ENCODE data around the gene TRPM3. TPM values are rescaled to one million over a fixed set of nuclear protein-coding genes. Genes with fewer than 3 reads are reported as not detected.

TRPM3 gene
- 1 to 10 TPM in 6 of 8 experiments, under 1 TPM in 2; 0.09 to 2.3 (median 1.4) TPM for total RNA-seq

DNA sequence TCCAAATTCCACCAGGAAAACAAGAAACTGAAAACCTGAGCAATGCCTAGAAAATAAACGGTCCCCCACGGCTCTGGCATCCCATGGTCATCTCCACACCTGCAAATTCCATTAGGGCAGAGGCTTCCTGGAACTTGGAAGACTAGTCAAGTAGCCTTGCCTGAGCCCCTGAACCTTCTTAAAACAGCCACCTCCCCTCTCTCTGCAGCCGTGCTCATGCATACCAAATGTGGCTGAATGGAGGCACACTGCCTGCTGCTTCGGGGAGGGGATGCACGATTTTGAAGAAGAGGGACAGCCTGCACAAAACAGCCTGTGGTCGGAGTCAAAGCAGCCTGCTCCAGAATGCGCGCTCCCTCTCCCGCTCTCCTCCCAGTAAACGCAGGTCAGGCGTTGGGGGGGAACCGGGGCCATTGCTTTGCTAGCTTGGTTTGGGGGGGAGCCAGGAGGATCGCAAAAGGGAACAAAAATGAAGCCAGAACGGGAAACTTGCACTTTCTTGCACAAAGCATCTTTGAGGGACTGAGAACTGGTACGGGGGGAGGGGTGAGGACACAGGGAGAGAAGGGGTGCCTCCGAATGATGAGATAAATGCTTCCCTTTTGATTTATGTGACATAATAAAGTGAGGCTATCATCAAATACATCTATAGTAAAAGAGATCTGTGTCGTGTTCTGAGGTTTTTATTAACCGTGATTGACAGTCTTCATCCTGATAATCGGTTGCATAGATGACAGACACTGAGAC, at the start of gene TRPM3:
Gene TRPM3, minus strand, starts transcription at position 347 of the 747 bp plus-strand sequence. Its CDS starts 267 bp downstream, at position 80.
- H3K4me1 ChIP-seq (replicated peaks in 1 of 2), result peaks cover 0 to 18% of the 10 kb centered on the region in 2 donors
- H3K4me3 ChIP-seq, result peak within 1 kb of the TSS; percentile 10 to 28 (median 22)
- in situ Hi-C loops (cut with MboI; ENCODE audit: low pct_unique_long_range_greater_than_20kb in 2 of 9, low sequenced_read_pairs in 9 of 9, unreplicated experiment in 9 of 9), result no loop called here
- 0 to 18% (median 12%) methylated on average over 1 to 8 of the region's 19 CpGs; no CpG with 5 or more reads in 2 of the 10 experiments for WGBS, 10 experiments
- H3K27ac ChIP-seq, result no peak within 1 kb of the TSS
- ATAC-seq (replicated peaks in 6 of 8), result peak in 5 of 8 experiments; percentile 42 to 62 (median 44)

DNA sequence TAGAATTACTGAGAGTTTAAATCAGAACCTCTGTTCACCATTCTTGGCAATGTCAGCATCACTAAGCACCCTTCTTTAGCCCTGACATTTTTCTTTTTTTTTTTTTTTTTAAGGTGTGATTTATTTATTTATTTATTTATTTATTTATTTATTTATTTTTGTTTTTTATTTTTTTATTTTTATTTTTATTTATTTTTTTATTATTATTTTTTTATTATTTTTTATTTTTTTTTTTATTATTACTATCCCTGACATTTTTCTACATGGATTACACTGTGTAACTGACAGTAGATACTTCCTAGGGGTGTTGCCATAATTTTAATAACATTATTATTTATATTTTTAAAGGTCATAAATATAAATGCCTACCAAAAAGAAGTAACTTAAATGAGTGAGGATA, 47.0 kb upstream of the TRPM3 start:
- ATAC-seq (replicated peaks in 6 of 8), result no peak
- peaks cover 0 to 4% of the 10 kb centered on the region in 2 donors for H3K4me1 ChIP-seq (replicated peaks in 1 of 2)
- no peak overlapping the region for H3K27ac ChIP-seq
- in situ Hi-C loops (cut with MboI; ENCODE audit: low pct_unique_long_range_greater_than_20kb in 2 of 9, low sequenced_read_pairs in 9 of 9, unreplicated experiment in 9 of 9), result no loop called here
- H3K4me3 ChIP-seq, result no peak overlapping the region

DNA sequence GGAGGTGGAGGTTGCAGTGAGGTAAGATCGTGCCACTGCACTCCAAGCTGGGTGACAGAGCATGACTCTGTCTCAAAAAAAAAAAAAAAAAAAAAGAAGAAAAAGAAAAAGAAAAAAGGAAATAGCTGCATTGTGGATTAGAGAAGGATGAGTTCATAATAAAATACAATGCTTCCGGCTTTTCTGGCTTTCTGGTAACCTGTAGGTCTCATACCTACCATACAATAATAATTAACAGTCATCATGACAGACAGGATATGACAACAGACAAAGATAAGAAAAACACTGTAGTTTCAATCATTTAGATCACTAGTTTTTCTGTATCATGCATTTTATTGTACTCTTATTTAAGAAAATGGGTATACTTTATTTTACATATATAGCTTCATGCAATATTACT, 40.7 kb upstream of the TRPM3 start:
- Histone ChIP-seq H3K4me3 (no peak overlapping the region), H3K27ac (no peak overlapping the region), H3K4me1 (replicated peaks in 1 of 2) (no peaks in the 10 kb centered on the region)
- ATAC-seq (replicated peaks in 6 of 8), result no peak
- WGBS, 10 experiments, result 0 to 100% (median 78%) methylated on average over 1 to 2 of the region's 2 CpGs; no CpG with 5 or more reads in 1 of the 10 experiments
- in situ Hi-C loops (cut with MboI; ENCODE audit: low pct_unique_long_range_greater_than_20kb in 2 of 9, low sequenced_read_pairs in 9 of 9, unreplicated experiment in 9 of 9), result no loop called here

DNA sequence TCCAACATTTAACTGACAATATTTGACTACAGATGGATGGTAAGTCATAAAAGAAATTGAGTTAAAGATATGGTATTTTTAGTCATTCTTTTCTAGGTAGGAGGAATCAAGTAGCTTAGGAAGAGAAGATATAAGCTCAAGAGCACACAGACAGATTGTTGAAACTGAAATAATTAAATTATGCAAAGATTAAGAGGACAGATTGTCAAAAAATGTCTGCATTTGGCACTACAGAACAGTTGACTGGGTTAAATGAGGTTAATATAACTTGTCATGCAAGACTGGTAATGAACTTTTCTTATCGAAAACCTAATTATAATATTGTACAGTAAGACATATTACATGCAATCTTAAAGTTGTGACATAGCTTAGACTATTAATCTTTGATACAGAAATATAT, 36.3 kb upstream of the TRPM3 start:
- 0 to 90% (median 37%) methylated on average over 1 of the region's 1 CpG; no CpG with 5 or more reads in 4 of the 10 experiments for WGBS, 10 experiments
- Histone ChIP-seq H3K4me1 (replicated peaks in 1 of 2) (no peaks in the 10 kb centered on the region), H3K4me3 (no peak overlapping the region), H3K27ac (no peak overlapping the region)
- ATAC-seq (replicated peaks in 6 of 8), result no peak
- in situ Hi-C loops (cut with MboI; ENCODE audit: low pct_unique_long_range_greater_than_20kb in 2 of 9, low sequenced_read_pairs in 9 of 9, unreplicated experiment in 9 of 9), result no loop called here

- H3K27ac ChIP-seq, result no peak overlapping the region
- peaks cover 0 to 6% of the 10 kb centered on the region in 2 donors for H3K4me1 ChIP-seq (replicated peaks in 1 of 2)
- ATAC-seq (replicated peaks in 6 of 8), result no peak
- in situ Hi-C loops (cut with MboI; ENCODE audit: low pct_unique_long_range_greater_than_20kb in 2 of 9, low sequenced_read_pairs in 9 of 9, unreplicated experiment in 9 of 9), result no loop called here
- no peak overlapping the region for H3K4me3 ChIP-seq
- WGBS, 10 experiments, result 20 to 67% (median 58%) methylated on average over 1 to 2 of the region's 2 CpGs; no CpG with 5 or more reads in 2 of the 10 experiments
Observed at GRCh38 chr9:71147368-71147767, 25.9 kb upstream of the TRPM3 start.

DNA sequence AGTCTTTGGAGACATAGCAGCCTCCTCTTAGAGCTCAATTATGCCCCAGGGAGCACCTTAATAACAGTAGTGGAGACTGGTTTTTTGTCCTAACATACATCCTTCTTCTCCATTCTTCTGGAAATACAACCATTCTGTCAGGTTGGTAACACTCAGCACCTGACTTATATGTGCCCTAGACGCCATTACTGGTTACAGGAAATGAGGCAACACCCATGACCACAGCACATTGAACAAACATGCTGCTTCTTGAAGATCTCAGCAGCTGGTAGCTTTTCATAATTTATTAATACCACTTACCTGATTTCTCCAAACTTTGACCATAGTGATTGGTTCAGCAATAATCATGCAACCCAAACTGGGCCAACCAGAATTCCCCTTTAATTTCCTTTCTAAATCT, 25.1 kb upstream of the TRPM3 start:
- ATAC-seq (replicated peaks in 6 of 8), result no peak
- Histone ChIP-seq H3K4me3 (no peak overlapping the region), H3K4me1 (replicated peaks in 1 of 2) (peaks cover 0 to 6% of the 10 kb centered on the region in 2 donors), H3K27ac (no peak overlapping the region)
- WGBS, 10 experiments, result 0 to 89% (median 70%) methylated on average over 1 of the region's 1 CpG; no CpG with 5 or more reads in 4 of the 10 experiments
- in situ Hi-C loops (cut with MboI; ENCODE audit: low pct_unique_long_range_greater_than_20kb in 2 of 9, low sequenced_read_pairs in 9 of 9, unreplicated experiment in 9 of 9), result no loop called here

GRCh38 chr9:71145179-71145578, 23.8 kb upstream of the TRPM3 start:
- in situ Hi-C loops (cut with MboI; ENCODE audit: low pct_unique_long_range_greater_than_20kb in 2 of 9, low sequenced_read_pairs in 9 of 9, unreplicated experiment in 9 of 9), result no loop called here
- Histone ChIP-seq H3K27ac (no peak overlapping the region), H3K4me3 (no peak overlapping the region), H3K4me1 (replicated peaks in 1 of 2) (peaks cover 0 to 6% of the 10 kb centered on the region in 2 donors)
- no peak for ATAC-seq (replicated peaks in 6 of 8)
- 0 to 100% (median 60%) methylated on average over 1 of the region's 1 CpG; no CpG with 5 or more reads in 5 of the 10 experiments for WGBS, 10 experiments

- peaks cover 0 to 6% of the 10 kb centered on the region in 2 donors for H3K4me1 ChIP-seq (replicated peaks in 1 of 2)
- no peak overlapping the region for H3K4me3 ChIP-seq
- WGBS, 10 experiments, result 0 to 100% (median 78%) methylated on average over 1 to 2 of the region's 2 CpGs; no CpG with 5 or more reads in 1 of the 10 experiments
- in situ Hi-C loops (cut with MboI; ENCODE audit: low pct_unique_long_range_greater_than_20kb in 2 of 9, low sequenced_read_pairs in 9 of 9, unreplicated experiment in 9 of 9), result no loop called here
- ATAC-seq (replicated peaks in 6 of 8), result no peak
- H3K27ac ChIP-seq, result no peak overlapping the region
Observed at GRCh38 chr9:71144495-71144894, 23.1 kb upstream of the TRPM3 start.

- H3K27ac ChIP-seq, result no peak overlapping the region
- in situ Hi-C loops (cut with MboI; ENCODE audit: low pct_unique_long_range_greater_than_20kb in 2 of 9, low sequenced_read_pairs in 9 of 9, unreplicated experiment in 9 of 9), result no loop called here
- no peaks in the 10 kb centered on the region for H3K4me1 ChIP-seq (replicated peaks in 1 of 2)
- H3K4me3 ChIP-seq, result no peak overlapping the region
- 35 to 100% (median 81%) methylated on average over 1 to 6 of the region's 6 CpGs for WGBS, 10 experiments
- ATAC-seq (replicated peaks in 6 of 8), result no peak
Observed at GRCh38 chr9:71136696-71137095, 15.3 kb upstream of the TRPM3 start.

DNA sequence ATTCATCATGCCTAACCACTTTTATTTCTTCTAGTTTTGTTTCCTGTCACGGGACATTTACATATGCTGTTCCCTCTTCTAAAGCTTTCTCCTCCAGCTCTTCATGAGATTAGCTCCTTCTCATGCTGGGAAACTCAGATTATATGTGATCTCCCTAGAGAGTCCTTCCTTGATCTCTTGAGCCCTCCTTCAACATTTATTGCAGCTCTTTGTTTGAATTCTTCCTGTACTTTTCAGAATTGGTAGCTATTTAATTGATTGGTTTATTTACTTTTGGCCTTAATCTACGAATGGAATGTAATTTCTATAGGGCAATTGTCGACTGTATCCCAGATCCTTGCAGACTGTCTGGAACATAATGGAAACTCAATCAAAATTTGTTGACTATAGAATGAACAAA, 9.7 kb upstream of the TRPM3 start:
- Histone ChIP-seq H3K27ac (no peak overlapping the region), H3K4me3 (no peak overlapping the region), H3K4me1 (replicated peaks in 1 of 2) (no peaks in the 10 kb centered on the region)
- no peak for ATAC-seq (replicated peaks in 6 of 8)
- in situ Hi-C loops (cut with MboI; ENCODE audit: low pct_unique_long_range_greater_than_20kb in 2 of 9, low sequenced_read_pairs in 9 of 9, unreplicated experiment in 9 of 9), result no loop called here
- WGBS, 10 experiments, result 0 to 75% (median 54%) methylated on average over 1 to 3 of the region's 3 CpGs; no CpG with 5 or more reads in 1 of the 10 experiments

DNA sequence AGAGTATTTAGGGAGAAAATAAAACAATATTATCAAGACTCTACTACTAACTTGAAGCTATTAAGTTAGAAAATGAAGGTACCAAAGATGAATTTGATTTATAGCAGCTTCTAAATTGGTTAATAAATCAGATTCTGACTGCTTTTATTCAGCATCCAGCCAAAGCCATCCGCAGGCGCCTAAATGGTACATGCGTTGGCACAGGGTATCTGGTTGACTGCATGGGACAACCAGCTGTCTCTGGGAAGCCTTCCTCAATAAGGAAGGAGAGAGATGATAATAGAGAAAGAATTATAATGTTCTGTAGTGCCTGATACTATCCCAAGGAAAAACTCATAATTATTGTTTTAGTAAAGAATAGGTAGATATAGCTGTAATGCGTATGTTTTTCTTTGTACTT, 9.1 kb upstream of the TRPM3 start:
- 81 to 100% (median 94%) methylated on average over 1 to 4 of the region's 4 CpGs; no CpG with 5 or more reads in 2 of the 10 experiments for WGBS, 10 experiments
- H3K4me1 ChIP-seq (replicated peaks in 1 of 2), result no peaks in the 10 kb centered on the region
- no peak overlapping the region for H3K27ac ChIP-seq
- H3K4me3 ChIP-seq, result no peak overlapping the region
- ATAC-seq (replicated peaks in 6 of 8), result no peak
- in situ Hi-C loops (cut with MboI; ENCODE audit: low pct_unique_long_range_greater_than_20kb in 2 of 9, low sequenced_read_pairs in 9 of 9, unreplicated experiment in 9 of 9), result no loop called here

DNA sequence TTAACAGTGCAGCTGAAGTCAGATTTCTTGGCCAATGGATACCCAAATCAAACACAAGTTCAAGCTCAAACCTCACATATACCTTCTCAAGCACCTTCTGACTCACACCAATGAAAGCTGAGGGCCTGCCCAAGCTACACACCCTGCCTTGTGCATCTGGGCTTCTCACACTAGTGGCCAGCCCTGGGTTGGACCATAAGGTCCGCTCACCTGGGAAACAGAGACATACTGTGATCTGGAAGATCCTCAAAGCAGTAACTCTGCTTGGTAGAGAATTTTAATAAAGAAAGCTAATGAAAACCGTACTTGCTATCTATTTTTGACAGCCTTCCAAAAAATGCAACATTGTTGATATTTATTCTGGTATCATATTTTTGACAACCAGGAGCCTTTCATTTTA, 7.4 kb upstream of the TRPM3 start:
- H3K4me1 ChIP-seq (replicated peaks in 1 of 2), result peaks cover 0 to 4% of the 10 kb centered on the region in 2 donors
- no peak overlapping the region for H3K27ac ChIP-seq
- 0 to 94% (median 80%) methylated on average over 1 to 2 of the region's 2 CpGs; no CpG with 5 or more reads in 3 of the 10 experiments for WGBS, 10 experiments
- H3K4me3 ChIP-seq, result no peak overlapping the region
- ATAC-seq (replicated peaks in 6 of 8), result peak in 1 of 8 experiments; percentile 36
- in situ Hi-C loops (cut with MboI; ENCODE audit: low pct_unique_long_range_greater_than_20kb in 2 of 9, low sequenced_read_pairs in 9 of 9, unreplicated experiment in 9 of 9), result no loop called here

DNA sequence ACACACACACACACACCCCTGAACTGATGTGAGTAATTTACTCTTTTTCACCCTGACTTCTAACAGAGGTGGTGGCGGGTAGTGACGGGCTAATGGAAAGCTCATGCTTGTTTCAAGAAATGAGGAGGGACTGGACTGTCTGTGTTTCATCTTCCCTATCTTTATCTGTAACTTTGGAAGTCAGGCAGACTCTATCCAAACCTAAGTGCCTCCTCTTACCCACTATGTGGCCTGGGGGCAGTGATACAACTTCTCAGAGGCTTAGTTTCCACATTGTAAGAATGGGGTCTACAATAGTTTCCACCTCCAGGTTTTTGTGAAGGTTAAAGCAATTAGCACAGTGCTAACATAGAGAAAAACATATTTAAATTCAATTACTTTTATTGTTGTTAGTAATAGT, 5.9 kb upstream of the TRPM3 start:
- in situ Hi-C loops (cut with MboI; ENCODE audit: low pct_unique_long_range_greater_than_20kb in 2 of 9, low sequenced_read_pairs in 9 of 9, unreplicated experiment in 9 of 9), result no loop called here
- no peak for ATAC-seq (replicated peaks in 6 of 8)
- Histone ChIP-seq H3K4me3 (no peak overlapping the region), H3K27ac (no peak overlapping the region), H3K4me1 (replicated peaks in 1 of 2) (peaks cover 0 to 12% of the 10 kb centered on the region in 2 donors)
- 6 to 100% (median 100%) methylated on average over 1 to 2 of the region's 2 CpGs; no CpG with 5 or more reads in 3 of the 10 experiments for WGBS, 10 experiments

DNA sequence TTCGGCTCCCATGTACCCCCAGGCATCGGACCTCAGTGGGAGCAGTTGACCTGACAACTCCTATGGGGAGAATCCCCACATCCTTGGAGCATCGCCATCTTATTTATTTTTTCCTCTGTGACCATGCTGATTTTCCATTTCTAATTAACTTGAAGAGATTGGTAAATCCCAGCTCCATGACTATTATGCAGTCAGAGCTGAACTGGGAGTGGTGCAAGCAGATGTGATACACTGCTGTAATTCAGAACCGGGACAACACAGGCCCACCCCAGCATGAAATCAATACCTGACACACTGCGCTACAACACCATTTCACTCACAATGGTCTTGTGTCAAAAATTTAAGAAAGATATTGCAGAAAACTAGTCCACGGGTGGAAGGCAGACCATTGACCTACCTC, 1.0 kb upstream of the TRPM3 start:
- in situ Hi-C loops (cut with MboI; ENCODE audit: low pct_unique_long_range_greater_than_20kb in 2 of 9, low sequenced_read_pairs in 9 of 9, unreplicated experiment in 9 of 9), result no loop called here
- Histone ChIP-seq H3K4me3 (no peak overlapping the region), H3K4me1 (replicated peaks in 1 of 2) (peaks cover 0 to 18% of the 10 kb centered on the region in 2 donors), H3K27ac (no peak overlapping the region)
- WGBS, 10 experiments, result 19 to 100% (median 60%) methylated on average over 1 to 5 of the region's 6 CpGs; no CpG with 5 or more reads in 1 of the 10 experiments
- peak in 1 of 8 experiments; percentile 22 for ATAC-seq (replicated peaks in 6 of 8)
